ENCODE data around the gene SEM1.
"Not testable (repeated sequence)": the region's sequence is repeated elsewhere in the genome, so short reads cannot be mapped to it uniquely, and the experiment has no call there.

Gene SEM1

DNA sequence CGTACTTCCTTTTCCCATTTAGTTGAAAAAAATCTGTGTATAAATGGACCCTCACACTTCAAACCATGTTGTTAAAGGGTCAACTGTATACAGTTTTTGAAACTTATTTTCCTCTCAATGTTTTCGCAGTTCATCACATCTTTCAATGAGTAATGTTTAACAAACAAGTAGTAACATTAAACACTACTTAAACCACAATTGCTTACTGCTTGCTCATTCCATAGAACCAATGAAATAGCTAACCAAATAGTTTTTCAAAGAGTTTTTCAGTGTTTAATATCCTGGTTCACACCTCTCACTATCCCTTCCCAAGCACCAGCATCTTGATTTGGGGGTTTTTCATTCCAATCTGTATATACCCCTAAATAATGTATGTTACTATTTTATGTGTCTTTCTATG is 9.1 kb downstream of the SEM1 start:
- no peak for DNase-seq

DNA sequence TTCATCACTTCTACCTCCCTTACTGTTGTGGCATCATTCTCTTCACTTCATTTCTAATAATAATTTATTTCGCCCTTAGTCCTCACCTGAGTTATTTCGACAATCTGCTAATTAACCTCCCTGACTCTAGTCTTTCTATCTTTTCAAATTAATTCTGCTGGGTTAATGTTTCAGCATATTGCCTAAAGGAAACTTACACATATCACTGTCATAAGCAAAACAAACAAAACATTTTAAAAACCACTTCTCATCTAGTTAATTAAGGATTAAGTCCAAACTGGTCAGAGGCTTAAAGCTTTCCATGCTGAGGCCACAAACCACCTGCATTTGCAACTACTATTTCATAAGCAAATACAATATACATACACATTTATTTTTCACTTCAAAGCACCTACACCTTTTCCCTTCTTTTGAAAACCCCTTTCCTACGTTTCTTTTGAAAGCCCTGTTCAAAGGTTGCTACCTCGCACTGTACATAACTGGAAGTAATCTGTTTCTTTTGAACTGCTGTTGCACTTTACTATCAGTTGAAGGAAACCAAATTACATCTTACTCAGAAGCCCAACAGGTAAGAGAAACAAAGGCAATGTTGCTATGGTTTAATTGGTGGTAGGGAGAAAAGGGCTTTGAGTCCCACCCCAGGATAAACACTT is 10.3 kb downstream of the SEM1 start:
- no peak for DNase-seq

DNA sequence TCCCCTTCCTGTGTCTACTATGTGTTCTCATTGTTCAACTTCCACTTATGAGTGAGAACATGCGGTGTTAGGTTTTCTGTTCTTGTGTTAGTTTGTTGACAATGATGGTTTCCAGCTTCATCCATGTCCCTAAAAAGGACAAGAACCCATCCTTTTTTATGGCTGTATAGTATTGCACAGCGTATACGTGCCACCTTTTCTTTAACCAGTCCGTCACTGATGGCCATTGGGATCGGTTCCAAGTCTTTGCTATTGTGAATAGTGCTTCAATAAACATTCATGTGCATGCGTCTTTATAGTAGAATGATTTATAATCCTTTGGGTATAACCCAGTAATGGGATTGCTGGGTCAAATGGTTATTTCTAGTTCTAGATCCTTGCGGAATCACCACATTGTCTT is 11.2 kb downstream of the SEM1 start:
- not testable (repeated sequence) for DNase-seq

DNA sequence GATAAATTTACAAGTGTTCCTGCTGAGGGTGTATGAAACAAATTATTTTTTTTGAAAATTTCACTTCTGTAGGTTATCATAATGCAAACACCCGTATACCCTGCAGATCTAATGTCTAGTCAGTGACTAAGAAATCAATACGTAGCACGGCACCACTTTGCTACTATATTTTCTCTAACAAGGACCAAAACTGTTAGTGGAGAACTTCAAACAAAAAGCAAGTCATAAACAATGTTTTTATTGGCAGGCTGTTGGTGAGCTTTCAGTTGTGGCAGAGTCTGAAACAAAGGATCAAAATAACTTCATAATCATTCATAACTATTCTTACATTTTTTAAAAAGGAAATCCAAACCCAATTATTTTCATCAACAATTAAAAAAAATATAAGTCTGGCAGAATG is 11.8 kb downstream of the SEM1 start:
- no peak for DNase-seq

DNA sequence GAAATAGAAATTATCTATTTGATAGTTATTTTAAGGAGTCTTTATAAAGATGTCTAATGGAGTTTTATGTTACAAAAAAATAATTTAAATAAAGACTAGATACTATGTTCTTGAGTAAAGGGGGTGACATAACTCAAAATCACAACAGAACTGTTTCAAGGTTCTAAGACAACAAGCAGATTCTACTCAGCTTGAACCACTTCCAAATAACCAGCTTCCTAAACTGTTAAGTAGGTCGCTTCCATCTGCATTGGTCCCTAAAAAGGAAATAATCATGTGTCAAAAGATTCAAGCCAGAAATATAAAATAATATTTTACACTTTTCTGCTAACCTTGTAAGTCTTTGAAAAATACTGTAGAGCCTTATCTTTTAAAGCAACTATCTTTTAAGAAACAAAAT is 14.1 kb downstream of the SEM1 start:
- DNase-seq, result no peak

DNA sequence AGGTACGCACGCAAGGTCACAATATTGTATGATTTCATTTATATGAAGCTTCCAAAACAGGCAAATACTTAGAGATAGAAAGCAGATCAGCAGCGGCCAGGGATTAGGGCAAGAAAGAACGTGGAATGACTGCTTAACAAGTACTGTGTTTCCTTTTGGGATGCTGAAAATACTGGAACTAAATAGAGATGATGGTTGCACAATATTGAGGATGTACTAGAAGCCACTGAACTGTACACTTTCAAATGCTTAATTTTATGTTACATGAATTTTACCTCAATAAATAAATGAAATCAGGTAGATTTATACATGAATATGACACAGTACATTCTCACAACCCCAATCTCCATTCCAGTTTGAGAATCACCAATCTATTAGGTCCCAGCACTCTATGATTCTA is 15.6 kb downstream of the SEM1 start:
- DNase-seq, result no peak

DNA sequence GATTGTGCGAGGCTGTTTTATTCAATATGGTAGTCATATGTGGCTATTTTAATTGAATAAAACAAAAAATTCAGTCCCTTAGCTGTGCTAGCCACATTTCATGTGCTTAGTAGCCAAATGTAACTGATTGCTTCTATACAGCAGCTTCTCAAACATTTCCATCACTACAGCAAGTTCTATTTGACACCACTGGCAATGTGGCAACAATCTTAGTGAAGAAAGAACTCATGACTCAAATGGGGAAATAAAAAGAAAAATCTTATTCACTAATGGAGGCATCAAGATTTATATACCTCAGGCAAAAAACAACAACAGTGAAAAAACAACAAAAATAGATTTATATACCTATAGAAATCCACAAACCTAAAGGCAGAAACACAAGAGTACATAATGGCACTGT is 17.9 kb downstream of the SEM1 start:
- no peak for DNase-seq

DNA sequence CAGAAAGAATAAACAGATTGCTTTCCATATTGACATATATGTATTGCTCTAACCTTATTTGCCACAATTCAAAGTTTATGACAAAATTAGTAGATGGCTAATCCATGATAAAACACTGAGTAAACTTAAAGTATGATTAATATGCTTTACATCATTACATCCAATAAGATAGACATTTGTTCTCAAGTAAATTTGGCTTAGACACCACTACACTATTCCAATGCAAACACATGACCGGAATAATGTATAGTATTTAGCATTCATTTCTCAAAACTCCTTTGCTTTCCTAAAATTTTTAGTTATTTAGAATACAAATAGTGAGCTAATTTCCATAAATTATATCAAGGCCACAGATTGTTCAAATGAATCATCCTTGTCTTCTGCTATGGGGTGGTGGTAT is 20.2 kb downstream of the SEM1 start:
- no peak for DNase-seq

DNA sequence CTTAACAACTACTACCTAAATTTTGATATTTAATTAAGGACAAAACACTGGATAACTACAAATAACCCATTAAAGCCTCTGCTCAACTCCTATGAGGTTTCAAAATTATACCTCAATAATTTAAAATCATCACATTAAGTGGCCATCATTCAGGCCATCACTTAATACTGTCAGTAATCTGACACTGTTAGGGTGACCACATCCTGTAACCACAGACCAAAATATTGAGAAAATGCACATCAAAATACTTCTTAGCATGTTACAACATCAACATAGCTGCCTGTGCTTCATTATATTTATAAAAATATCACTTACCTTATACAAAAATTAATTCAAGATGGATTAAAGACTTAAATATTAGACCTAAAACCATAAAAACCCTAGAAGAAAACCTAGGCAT is 23.3 kb downstream of the SEM1 start:
- DNase-seq, result peak; percentile 16

DNA sequence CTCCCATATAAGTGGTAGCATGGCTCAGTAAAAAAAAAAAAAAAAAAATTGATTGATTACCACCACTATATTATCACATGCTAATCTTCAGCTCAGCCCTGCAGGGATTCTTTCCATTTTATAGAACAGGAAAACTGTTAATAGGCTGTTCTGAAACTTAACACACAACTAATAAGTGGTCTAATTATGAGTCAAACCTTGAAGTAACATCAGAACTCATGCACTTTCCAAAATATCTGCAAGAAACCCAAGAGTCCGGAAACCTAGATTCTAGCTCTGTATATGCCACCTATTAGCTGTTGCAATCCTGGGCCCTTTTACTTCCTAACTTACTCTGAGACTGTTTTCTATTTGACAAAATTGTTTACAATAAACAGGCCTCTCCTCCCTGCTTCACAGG is 23.9 kb downstream of the SEM1 start:
- DNase-seq, result no peak

DNA sequence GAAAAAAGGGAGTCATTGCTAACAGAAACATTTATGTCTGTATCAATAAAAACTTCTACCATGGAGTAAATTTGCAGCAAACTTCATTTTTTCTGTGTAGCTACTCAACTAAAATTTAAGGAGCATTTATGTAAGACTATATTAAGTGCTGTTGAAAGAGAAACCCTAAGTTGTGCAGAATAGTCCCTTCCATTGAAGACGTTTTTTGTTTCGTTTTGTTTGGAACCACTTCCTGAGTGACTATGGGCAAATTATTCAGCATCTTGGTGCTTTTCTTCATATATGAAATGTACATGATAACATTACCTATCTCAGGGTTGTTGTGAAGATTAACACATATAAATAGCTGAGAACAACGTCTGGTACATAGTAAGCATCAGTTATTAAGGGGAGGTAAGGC is 24.3 kb downstream of the SEM1 start:
- DNase-seq, result no peak

DNA sequence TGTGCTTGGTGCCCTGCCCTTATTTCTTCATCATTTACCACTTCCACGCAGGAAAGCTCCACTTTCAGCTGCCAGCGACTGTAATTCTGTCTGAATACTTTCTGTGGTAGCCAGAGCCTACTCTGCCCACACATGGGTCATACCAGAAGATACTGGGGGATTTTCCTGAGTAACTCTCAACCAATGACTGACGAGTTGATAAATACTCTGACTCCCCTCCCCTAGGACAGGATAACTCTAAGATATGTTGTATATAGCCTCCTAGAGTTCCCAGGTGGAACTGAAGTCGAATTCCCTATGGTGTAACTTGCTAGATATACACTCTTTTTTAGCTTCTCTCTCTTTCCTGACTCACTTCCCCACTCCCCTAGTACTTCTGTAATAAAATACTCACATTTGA is 29.8 kb downstream of the SEM1 start:
- DNase-seq, result no peak

DNA sequence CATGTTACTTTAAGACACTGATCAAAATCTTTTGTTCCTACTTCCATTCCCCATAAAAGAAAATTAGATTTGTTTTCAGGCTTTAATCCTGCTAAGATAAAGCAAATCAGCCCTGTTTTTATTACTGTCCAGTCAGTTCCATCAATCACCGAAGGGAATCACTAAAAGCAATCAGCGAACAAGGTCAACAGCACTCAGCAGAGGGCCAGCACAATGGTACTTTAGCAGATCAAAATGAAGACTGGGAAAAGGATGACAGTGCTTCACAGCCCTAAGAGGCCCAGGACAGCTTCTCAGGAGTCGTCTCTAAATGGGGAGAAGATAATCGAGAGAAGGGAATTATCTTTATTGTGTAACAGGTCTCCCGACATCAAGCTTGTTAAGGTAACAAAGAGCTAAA is 32.7 kb downstream of the SEM1 start:
- no peak for DNase-seq

DNA sequence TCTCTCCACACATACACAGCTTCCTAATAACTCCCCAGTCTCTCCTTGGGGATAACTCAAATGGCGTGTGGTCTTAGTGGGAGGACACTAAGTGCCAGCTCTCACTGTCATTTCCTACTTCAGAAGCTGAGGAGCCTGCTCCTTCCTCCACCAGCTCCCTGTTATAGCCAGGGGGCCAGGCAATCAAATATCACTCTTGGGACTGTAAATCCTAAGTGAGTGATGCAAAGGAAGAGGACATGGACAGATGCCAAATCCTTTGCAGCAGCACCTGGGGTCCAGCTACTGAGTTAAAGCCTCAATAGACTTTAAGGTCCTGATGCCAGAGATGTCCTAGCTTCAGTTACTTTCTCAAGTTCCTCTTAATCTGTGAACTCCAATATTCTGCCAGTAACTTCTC is 34.1 kb downstream of the SEM1 start:
- DNase-seq, result no peak

DNA sequence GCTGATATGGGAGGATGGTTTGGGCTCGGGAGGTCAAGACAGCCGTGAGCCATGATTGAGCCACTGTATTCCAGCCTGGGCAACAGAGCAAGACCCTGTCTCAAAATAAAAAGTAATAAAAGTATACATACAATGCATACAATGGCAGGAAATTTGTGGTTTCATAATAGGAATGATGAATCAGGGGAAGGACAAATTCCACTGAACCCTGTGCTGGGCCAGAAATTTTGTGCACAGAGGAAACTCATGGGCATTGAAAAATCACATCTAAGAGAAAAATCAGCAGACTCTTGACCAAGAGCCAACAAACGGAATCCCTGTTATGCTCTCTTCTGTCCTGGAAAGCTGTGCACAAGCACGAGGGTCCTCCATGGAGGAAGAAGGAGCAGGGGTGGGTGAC is 35.1 kb downstream of the SEM1 start:
- no peak for DNase-seq

DNA sequence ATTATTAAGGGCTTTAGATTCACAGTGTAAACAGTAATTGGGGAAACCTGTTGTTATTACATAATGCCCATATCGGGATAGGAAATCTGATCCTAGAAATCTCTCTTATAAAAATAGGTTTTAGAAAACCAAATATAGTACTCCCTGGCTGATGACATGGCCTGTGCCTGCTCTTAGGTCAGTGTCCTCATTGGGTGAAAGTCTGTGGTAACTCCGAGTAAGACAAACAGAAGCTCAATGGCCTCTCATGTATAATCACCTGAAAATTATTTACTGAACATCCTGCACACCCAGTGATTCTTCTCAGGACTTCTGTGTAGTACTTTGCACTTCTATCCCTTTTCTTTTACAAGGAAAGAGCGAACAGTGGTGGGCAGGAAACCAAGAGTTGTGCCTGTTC is 37.8 kb downstream of the SEM1 start:
- DNase-seq, result no peak

DNA sequence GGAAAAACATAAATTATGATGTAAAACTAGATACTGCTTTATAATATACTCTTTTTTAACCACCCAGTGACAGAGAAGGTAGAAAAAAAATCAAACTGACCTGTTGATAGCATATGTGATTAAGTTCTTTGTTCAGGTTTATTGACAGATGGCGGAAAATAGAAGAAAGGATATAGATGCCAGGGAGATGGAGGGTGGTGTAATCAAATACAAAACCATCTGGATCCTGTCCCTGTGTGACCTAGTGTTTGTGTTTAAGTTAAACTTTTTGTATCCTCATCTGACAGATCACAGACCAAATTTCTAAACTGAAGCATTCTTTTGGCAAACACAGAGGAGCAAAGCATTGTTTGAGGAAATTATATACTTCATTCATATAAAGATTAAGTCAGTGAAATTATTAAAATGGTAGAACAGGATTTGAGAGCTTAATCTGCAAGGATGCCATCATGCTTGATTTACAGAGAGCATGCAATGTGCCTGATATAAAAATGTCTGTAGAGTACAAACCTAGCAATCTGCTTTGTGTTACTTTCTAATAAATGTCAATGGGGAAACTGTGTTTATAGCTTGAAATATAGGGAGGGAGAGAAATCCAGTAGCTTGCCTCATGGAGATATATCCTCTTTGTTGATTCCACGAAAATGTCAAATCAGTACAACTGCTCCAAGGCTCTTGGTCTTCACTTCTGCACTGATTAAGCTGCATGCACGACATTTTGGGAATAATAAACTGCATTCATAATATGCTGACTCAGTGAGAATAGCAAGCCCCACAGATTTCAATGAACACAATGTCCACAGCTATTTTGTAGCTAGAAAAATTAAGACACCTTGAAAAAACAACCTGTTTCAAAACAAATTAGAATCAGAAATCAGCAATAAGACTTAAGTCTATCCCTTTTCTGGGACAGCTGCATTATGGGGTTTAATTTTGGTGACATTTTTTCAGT is 39.0 kb downstream of the SEM1 start:
- DNase-seq, result no peak

DNA sequence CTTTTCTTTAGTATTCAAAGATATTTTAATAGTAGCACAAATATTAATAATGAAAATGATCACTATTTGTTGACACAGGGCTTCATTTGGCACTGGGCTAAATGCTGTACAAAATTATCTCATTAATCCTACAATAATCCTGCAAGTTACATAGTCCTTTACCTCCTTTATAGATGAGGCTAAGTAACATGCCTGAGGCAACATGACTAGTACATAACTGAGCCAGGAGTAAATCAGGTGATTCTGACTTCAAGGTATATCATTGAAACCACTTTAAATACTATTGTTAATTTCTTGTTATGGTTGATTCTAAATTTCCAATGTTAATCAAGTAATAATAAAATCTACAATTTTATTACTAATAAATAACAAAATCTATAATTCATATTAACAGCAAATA is 39.8 kb downstream of the SEM1 start:
- DNase-seq, result no peak

DNA sequence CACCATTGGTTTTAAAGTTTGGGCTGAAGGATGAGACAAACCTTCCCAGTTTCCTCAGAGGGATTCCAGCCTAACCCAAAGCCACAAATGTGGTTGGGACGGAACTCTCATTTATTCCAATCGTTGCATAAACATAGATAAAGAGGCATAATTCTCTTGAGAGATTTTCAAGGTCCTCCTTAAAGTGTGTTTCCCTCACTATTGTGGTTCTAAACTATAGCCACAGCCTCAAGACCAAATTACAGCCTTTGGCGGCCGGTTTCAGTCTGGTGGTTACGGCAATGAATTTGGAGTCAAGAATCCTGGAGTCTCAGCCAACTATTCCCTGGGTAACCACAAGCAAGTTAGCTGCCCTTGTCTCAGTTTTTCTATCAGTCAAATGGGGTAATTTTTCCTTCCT is 42.6 kb downstream of the SEM1 start:
- no peak for DNase-seq

DNA sequence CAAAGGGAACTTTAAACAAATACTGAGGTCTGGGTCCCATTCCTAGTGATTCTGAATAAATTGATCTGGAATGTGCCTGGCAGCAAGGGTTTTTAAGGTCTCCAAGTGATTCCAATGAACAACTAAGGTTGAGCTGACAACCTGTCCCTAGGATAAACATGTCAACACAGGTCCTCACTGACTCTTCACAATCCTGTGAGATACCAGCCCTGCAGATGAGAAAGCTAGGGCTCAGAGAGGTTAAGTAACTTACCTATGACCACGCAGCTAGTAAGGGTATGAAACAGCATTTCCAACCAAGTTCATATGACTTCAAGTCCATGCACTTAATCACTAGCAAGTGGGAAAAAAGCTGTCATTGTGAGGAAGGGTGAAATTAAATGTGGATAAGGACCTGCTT is 44.0 kb downstream of the SEM1 start:
- no peak for DNase-seq

DNA sequence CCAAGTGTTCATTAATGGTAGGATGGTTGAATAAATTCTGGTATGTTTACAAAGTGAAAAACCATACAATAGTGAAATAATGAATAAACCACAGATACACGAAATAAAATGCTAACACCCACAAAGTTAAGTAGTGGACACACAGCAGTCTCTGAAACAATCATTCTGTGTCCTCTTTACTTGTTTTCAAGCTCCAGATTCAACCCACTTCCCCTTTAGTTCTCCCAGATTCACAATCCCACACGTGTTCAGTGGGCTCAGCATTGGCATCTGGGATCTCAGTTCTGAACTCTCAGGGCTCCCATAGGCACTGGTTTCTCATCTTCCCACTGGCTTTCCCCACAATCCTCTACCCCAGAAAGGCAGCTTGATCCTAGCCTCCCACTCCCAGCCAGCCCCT is 44.9 kb downstream of the SEM1 start:
- no peak for DNase-seq

DNA sequence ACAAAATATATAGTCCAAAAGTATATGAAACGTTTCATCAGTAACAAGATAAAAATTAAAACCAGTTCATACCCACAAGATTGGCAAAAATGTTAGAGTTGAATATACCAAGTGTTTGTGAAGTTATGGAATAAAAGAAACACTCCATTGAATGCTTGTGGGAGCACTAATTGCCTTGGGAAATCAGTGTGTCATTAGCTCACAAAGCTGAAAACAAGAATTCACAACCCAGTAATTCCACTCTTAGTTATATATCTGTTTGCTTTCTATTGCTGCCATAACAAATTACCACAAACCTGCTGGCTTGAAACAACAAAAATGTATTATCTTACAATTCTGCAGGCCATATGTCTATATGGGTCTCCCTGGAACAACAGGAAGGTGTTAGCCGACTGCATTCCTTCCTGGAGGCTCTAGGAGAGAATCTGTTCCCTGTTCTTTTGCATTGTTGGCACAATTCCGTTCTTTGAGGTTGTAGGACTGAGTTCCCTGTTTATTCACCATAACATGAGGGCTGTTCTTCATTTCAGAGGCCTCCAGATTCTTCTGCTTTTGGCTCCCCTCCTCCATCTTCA is 45.7 kb downstream of the SEM1 start:
- no peak for DNase-seq

DNA sequence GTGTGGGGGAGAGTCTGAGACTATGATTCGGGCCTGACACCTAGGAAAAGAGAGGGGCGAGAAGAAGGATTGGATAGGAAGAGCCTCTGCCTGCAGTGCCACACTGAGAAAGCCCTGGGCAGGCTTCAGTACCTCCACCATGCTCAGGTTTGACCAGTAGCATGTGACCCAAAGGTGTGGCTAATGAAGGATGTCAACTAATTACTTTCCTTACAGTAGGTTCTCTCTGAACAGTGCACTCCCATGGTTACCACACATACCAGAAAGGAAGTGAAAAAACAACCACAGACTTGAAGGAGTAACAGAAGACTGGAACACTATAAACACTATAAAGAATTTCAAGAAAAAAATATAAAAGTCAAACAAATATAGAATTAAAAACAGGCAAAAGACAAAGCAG is 46.2 kb downstream of the SEM1 start:
- DNase-seq, result no peak

DNA sequence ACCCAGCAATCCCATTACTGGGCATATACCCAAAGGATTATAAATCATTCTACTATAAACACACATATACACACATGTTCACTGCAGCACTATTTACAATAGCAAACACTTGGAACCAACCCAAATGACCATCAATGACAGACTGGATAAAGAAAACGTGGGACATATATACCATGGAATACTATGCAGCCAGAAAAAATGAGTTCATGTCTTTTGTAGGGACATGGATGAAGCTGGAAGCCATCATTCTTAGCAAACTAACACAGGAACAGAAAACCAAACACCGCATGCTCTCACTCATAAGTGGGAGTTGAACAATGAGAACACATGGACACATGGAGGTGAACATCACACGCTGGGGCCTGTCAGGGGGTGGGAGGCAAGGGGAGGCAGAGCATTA is 47.5 kb downstream of the SEM1 start:
- not testable (repeated sequence) for DNase-seq
